NCI-H2107 treated with DMSO at 0.1 percent for 48 hours (cell line): ENCODE results near the gene ZC2HC1C.
A peak's percentile ranks its signal among the peaks of the same experiment; 100 is the strongest.
"Not testable (repeated sequence)": the region's sequence is repeated elsewhere in the genome, so short reads cannot be mapped to it uniquely, and the experiment has no call there.

Experiments
- DNase-seq: peaks from one replicate; lab custom pipeline; 2025; ENCODE audit not compliant: unreplicated experiment; lab: John Stamatoyannopoulos, UW

Gene ZC2HC1C

GRCh38 chr14:75091251-75091650, 21.8 kb downstream of the ZC2HC1C start:
- DNase-seq = no peak

- DNase-seq = no peak
Measured at GRCh38 chr14:75092698-75093097, 23.3 kb downstream of the ZC2HC1C start.

DNA sequence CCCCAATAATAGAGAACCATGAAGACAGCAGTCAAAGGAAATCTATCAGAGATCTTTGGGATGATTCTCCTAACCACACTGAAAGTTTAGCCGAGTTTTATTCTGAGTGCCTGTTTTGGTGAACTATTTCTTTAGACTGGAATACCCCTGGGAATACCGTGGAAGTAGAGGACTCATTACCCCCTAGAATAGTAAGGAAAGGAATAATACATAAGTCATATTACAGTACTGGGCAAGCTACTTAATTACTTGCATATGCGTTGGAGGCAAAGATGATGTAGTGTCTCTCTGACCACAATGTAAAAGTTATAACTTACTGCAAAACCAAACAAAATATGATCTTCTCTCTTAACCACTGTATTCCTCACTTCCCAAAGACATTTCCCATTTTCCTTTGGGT, 25.5 kb downstream of the ZC2HC1C start:
- DNase-seq = no peak

GRCh38 chr14:75095690-75096089, 26.2 kb downstream of the ZC2HC1C start:
- no peak for DNase-seq

DNA sequence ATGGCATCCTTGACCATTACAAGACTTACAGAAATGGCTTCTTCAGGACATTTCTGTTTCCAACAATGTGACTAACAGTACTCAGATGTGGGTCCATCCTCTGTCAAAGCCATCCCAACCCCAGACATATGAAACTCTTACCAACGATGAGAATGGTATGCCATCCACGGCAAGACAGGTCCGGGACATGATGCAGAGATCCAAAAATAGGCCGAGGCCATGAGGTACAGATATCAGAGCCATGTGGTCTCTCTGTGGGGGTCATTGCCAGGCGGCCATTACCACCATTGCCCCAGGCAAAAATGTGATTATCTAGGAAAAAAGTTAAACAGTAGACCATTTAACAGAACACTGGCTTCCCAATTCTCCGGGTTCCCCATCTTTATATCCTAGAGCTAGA, 27.5 kb downstream of the ZC2HC1C start:
- no peak for DNase-seq

DNA sequence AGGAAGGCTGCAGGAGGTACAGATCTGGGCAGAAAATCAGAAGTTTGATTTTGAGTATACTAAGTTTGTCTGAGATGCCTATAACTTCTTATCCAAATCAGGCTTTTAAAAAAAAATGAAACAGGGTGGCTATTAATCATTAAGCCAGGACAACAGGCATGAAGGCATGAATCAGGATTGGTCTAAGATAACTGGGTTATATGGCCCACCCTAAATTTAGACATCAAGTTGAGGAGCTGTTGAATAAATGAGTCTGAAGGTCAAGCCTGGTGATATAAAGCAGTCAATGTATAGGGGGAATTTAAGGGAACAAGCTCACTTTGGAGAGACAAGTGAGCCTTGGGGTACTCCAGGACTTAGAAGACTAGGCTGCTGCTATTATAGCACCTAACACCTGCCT, 28.8 kb downstream of the ZC2HC1C start:
- DNase-seq = no peak

DNA sequence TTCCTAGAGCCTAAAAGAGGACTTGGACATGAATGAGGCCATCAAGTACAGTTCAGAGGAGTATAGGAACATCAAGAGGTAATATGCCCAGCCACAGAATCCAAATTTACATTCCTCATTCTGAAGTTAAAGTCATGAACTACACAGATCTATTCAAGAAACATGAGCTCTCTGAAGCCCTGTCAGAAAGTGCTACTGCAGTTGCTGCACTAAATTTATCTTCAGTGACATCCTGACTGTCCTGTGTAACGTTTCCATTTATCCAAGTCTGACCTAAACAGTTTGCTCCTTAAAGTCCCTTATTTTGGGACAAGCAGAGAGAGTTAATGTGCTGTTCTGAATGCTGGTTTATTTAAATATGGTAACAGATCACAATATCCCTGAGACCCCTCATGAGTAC, 29.2 kb downstream of the ZC2HC1C start:
- no peak for DNase-seq

GRCh38 chr14:75101491-75101890, 32.0 kb downstream of the ZC2HC1C start:
- no peak for DNase-seq

GRCh38 chr14:75107186-75107585, 37.7 kb downstream of the ZC2HC1C start:
- DNase-seq = no peak

- no peak for DNase-seq
Measured at GRCh38 chr14:75109877-75110276, 40.4 kb downstream of the ZC2HC1C start.

DNA sequence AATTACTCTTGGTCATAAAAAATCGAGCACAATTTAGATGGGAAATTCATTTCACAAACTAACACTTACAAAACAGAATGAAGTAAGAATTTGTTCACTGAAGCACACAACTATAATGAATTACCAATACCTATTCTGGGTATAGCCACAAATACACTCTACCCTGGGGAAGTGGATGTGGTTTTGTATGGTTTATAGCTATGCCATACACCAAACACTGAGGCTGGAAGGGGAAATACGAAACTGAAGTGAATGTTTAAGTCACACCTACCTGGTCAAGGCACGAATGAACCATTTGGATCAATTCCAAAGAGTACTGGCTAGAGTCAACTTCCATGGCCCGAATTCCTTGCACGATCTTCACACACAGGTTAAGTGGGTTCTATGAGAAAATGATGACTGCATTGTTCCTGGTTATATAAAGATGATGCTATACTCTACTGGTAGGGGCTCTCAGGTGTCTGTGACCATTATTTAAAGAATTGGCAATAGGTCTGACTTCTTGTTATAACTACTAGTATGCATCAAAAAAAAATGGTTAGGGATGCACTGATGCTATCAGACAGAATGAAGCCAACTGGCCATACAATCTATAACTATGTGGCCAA, 44.6 kb downstream of the ZC2HC1C start:
- no peak for DNase-seq

DNA sequence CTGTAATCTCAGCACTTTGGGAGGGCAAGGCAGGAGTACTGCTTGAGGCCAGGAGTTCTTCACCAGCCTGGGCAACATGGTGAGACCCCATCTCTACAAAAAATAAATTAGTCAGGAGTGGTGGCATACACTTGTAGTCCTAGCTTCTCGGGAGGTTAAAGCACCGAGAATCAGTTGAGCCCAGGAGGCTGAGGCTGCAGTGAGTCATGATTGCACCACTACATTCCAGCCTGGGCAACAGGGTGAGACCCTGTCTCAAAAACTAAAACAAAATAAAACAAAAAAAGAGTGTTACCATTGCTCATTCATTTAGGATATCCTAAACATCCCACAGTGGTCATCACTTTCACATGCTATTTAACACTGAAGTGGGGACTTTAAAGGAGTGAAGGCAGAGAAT, 49.6 kb downstream of the ZC2HC1C start:
- DNase-seq = no peak

GRCh38 chr14:75120541-75121291, 51.3 kb downstream of the ZC2HC1C start:
- DNase-seq = no peak

- DNase-seq = no peak
Measured at GRCh38 chr14:75121552-75121951, 52.1 kb downstream of the ZC2HC1C start.

- DNase-seq = no peak
Measured at GRCh38 chr14:75123991-75124390, 54.5 kb downstream of the ZC2HC1C start.

GRCh38 chr14:75125617-75126016, 56.2 kb downstream of the ZC2HC1C start:
- DNase-seq = no peak

DNA sequence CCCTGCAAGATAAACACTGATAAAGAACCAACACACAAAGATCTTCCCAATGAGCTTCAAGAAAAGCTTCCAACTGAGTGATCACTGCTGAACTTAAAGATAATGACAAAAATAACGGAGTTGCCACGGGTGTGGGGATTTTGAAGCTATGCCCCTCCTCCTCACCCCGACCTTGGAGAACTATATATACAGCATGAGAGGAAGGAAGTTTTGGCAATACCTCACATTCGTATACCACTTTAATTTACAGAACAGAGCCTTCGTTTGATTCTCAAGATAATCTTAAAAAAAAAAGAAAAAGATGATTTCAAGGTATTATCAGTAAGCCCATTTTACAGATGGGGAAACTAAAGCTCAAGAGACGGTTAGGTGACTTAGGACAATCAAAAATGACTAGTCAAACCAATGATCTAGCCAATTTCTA, 56.7 kb downstream of the ZC2HC1C start:
- DNase-seq = no peak

DNA sequence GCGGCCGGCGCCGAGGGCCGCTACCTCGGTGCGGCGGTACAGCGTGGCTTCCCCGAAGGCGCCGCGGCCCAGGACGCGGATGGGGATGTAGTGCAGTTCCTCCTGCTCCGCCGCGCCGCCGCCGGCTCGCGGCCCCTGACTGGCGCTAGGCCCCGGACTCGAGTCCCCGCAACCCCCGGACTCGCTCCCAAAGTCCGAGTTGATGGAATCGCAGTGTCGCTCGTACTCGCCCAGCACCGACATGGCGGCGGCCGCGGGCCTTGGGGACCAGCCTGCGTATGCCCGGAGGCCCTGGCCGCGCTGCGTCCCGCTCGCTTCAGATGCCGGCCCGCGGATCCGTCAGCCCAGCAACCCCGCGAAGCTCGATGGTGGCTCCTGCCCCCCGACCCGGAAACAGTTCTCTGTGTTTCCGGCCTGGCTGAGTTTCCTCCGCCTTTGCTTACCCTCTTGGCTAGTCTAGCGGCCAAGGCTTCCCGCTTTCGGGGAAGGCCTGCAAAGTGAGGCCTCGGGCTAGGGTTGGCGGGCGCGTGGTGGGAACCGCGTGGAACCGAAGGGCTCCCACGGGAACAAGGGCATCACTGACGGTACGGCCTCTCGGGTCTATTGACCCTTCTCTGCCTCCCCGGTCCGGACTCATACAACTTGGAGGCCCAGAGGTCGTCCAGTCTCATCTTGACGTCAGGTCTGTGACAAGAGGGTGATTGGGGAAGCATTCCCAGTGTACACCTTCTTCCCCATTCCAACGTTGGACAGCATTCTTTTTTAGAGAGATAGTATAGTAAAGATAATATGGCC, 57.4 kb downstream of the ZC2HC1C start, which contains the start of gene NEK9:
Gene NEK9, minus strand, starts transcription at position 370 of the 795 bp plus-strand sequence. Its CDS starts 127 bp downstream, at position 243.
- peak; percentile 81 for DNase-seq

GRCh38 chr14:75127474-75127820, 58.0 kb downstream of the ZC2HC1C start:
- not testable (repeated sequence) for DNase-seq

DNA sequence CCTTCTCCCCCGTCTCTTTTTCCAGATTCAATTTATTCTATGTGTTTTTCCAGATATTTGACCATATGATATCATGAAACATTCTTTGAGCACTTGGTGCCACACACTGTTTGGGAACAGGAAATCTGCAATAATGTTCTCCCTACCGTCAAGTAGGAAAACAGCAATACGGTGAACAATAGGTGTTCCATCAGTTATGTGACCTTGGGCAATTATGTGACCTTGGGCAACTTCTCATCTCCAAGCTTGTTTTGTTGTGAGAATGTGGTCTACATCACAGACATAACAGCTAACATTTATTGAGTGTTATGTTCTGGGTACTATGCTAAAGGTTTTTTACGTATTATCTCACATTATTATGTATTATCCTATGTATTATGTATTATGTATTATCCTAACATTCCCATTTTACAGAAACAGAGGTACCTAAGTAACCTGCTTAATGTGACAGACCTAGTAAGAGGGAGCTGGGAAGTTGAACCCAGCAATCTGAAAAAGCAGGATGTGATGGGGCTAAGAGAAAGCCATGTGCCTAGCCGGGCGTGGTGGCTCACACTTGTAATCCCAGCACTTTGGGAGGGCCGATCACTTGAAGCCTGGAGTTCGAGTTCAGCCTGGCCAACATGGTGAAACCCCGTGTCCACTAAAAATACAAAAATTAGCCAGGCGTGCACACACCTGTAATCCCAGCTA, 58.6 kb downstream of the ZC2HC1C start:
- no peak for DNase-seq

DNA sequence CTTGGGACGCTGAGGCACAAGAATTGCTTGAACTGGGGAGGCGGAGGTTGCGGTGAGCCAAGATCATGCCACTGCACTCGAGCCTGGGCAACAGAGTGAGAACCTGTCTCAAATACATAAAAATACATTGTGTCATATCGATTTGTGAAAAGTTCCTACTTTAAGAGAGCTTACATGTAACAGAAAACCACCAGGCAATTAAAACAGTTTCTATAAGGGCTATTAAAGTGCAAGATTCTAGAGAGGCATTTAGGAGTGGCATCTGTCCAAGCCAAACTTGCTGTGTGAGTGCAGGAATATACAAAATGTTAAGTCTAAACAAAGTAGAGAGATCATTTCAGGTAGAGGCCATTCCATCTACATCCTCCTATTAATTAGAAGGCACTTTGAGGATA, 59.2 kb downstream of the ZC2HC1C start:
- peak; percentile 91 for DNase-seq
